Skeletal muscle tissue (tissue), 4 donors: Measurements from ENCODE around the gene GALNS. TPM values are rescaled to one million over a fixed set of nuclear protein-coding genes. Genes with fewer than 3 reads are reported as not detected.

Source experiments
- H3K27ac ChIP-seq: one replicate; pipeline ENCODE4 v1.7.0; 2013; ENCODE audit warnings: mild to moderate bottlenecking, low read depth, low read length, inconsistent platforms
- H3K27me3 ChIP-seq, 3 donors: one replicate each; pipeline ENCODE4 v1.7.0; 2013; ENCODE audit warnings: low read length in 3 of 3; ENCODE audit not compliant: control insufficient read depth in 3 of 3, insufficient read depth in 3 of 3
- H3K36me3 ChIP-seq, 3 donors: one replicate each; pipeline ENCODE4 v1.7.0; 2013; ENCODE audit warnings: low read length in 3 of 3; ENCODE audit not compliant: control insufficient read depth in 3 of 3, insufficient read depth in 3 of 3
- H3K4me1 ChIP-seq, 3 donors: one replicate each; pipeline ENCODE4 v1.7.0; 2013; ENCODE audit warnings: low read length in 3 of 3, mild to moderate bottlenecking in 3 of 3; ENCODE audit not compliant: control insufficient read depth in 3 of 3, insufficient read depth in 3 of 3
- H3K4me3 ChIP-seq, 3 donors: one replicate each; pipeline ENCODE4 v1.7.0; 2013; ENCODE audit warnings: low read length in 3 of 3
- H3K9ac ChIP-seq, 3 donors: one replicate each; pipeline ENCODE4 v1.7.0; 2013; ENCODE audit warnings: low read length in 3 of 3, mild to moderate bottlenecking in 3 of 3, moderate library complexity in 2 of 3, low read depth in 1 of 3
- H3K9me3 ChIP-seq, 3 donors: one replicate each; pipeline ENCODE4 v1.7.0; 2013; ENCODE audit warnings: low read length in 3 of 3; ENCODE audit not compliant: control insufficient read depth in 3 of 3
- total RNA-seq: library from RNA; depleted of rRNA; stranded (reverse); fragments of >200 nt; gene quantifications from one replicate; pipeline ENCODE4 v1.2.3, GENCODE V29; 2014
- donor health status: Osteomylitis.

Gene GALNS
- total RNA-seq, 1 donor from 2014 or later: 9.9 TPM

DNA sequence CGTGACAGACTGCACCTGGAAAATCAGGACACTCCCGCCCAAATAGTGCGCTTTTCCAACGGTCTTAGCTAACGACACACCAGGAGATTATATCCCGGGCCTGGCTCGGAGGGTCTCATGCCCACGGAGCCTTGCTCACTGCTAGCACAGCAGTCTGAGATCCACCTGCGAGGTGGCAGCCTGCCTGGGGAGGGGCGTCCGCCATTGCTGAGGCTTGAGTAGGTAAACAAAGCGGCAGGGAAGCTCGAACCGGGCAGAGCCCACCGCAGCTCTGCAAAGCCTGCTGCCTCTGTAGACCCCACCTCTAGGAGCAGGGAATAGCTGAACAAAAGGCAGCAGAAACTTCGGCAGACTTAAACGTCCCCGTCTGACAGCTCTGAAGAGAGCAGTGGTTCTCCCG is 5.1 kb downstream of the GALNS start:
- Histone ChIP-seq H3K4me1 (peaks cover 8 to 24% (median 10%) of the 10 kb centered on the region in 3 donors), H3K27ac (no peak overlapping the region), H3K4me3 (no peak overlapping the region), H3K9me3 (no peaks in the 10 kb centered on the region), H3K36me3 (peaks cover 0 to 5% (median 5%) of the 10 kb centered on the region in 3 donors), H3K9ac (no peak overlapping the region), H3K27me3 (no peaks in the 10 kb centered on the region)

DNA sequence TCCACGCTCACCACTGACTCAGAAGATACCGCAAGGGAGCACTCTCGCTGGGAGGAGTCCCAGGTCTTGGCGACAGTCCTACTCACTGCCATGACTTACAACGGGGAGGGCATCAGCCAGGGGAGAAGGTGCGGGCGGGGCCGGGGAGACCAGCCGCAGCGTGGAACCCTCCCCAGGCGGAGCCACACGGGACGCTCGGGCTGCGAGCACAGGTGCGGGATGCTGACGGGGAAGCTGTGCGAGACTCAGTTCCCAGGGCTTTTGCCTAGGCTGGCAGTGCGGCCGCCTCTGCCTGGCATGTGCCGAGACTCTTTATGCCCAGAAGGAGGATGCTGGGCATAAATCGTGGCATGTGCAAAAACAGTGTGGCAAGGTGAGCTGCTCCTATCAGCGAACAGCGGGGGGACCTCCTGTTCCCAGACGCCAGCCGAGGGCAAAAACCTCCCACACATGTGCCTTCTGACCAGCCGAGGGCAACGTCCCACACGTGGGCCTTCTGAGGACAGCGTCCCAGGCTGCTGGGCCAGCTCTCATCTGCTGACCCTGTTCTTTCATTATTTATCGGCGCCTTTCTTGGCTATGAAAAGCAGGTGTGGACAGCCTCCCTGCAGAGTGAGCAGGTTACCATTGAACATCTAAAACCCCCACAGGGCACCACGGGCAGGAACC is 6.1 kb downstream of the GALNS start:
- no peaks in the 10 kb centered on the region for H3K27me3 ChIP-seq
- no peaks in the 10 kb centered on the region for H3K9me3 ChIP-seq
- H3K9ac ChIP-seq: no peak overlapping the region
- H3K27ac ChIP-seq: no peak overlapping the region
- no peak overlapping the region for H3K4me3 ChIP-seq
- peaks cover 0 to 5% (median 2%) of the 10 kb centered on the region in 3 donors for H3K36me3 ChIP-seq
- peaks cover 1 to 17% (median 4%) of the 10 kb centered on the region in 3 donors for H3K4me1 ChIP-seq

DNA sequence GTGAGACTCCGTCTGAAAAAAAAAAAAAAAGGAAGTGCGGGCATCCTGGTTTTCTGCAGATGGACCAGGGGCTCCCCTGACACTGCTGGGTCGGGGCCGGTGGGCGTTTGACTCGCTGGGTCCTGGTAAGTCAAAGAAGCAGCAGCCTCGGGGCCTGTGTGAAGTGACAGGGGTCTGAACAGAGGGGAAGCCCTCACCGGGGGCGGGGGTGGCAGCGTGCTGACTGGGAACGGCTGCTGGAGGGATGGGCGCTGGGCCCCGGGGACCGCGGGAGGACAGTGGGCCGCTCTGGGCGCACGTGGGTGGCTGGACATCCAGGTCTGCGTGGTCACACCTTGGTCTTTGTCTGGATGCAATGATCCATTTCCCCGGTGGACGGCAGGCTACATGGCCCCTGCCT is 8.2 kb downstream of the GALNS start:
- Histone ChIP-seq H3K9ac (no peak overlapping the region), H3K27ac (no peak overlapping the region), H3K4me1 (peaks cover 0 to 4% (median 0%) of the 10 kb centered on the region in 3 donors), H3K27me3 (no peaks in the 10 kb centered on the region), H3K36me3 (peaks cover 0 to 5% (median 2%) of the 10 kb centered on the region in 3 donors), H3K4me3 (no peak overlapping the region), H3K9me3 (no peaks in the 10 kb centered on the region)

DNA sequence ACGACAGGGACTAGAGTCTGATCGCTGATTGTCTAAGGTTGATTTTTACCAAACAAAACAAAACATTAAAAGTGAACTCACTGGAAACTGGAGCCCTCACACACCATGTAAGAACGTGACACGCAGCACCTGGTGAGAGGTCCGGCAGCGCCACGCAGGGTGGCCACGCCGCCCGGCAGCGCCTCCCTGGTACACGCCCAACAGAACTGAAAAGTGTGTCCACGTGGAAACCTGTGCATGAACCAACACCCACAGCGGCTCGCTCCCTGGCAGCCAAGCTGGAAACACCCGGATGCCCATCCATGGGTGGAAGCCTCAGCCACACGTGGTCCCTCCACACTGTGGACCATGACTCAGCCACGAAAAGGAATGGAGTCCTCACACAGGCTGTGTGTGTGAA is 9.1 kb downstream of the GALNS start:
- Histone ChIP-seq H3K9me3 (no peaks in the 10 kb centered on the region), H3K36me3 (peaks cover 0 to 5% (median 2%) of the 10 kb centered on the region in 3 donors)

DNA sequence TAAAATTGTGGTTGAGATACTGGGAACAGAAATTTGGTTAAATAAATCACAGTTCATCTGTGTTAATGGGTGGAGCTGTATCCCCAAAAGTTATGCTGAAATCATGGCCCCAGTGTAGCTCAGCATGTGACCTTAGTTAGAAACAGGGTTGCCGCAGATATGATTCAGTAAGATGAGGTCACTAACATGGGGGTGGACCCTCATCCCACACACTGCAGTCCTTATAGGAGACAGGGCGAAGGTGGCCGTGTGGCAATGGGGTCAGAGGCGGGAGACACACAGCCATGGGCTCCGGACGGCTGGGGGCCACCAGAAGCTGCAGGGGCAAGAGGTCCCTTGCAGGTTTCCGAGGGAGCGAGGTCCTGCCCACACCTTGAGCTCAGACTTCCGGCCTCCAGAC is 10.7 kb downstream of the GALNS start:
- no peaks in the 10 kb centered on the region for H3K9me3 ChIP-seq
- H3K4me1 ChIP-seq: no peaks in the 10 kb centered on the region
- H3K36me3 ChIP-seq: peaks cover 0 to 5% (median 2%) of the 10 kb centered on the region in 3 donors
- H3K27ac ChIP-seq: no peak overlapping the region
- no peaks in the 10 kb centered on the region for H3K27me3 ChIP-seq
- no peak overlapping the region for H3K4me3 ChIP-seq
- no peak overlapping the region for H3K9ac ChIP-seq

More for the DNA sequence above, 9.1 kb downstream of the GALNS start:
- Histone ChIP-seq H3K9ac (no peak overlapping the region), H3K27ac (no peak overlapping the region), H3K27me3 (no peaks in the 10 kb centered on the region), H3K4me3 (no peak overlapping the region), H3K4me1 (no peaks in the 10 kb centered on the region)

DNA sequence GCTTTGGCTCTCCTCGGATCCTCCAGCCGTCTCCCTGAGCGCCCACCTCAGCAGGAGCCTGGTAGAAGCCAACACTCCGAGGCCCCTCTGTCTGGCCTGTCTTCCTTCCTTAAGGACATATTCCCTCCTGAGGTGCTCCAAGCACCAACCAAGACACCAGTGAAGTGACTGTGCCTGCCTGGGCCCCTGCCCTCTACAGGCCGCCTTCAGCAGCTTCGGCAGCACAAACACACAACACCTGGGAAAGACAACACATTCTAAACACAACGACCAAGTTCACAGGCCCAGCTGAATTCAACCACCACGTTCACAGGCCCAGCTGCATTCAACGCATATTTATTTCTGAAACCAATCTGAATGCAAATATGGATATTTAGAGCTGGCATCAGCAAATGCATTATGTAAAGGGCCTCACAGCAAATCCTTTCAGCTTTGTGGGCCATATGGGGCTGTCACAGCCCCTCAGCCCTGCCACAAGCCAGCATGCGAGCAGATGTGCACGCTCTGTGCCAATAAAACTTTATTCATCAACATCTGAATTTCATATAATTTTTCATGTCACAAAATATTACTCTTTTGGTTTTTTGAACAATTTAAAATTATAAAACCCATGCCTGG is 12.2 kb downstream of the GALNS start:
- no peak overlapping the region for H3K27ac ChIP-seq
- H3K4me1 ChIP-seq: no peaks in the 10 kb centered on the region
- no peak overlapping the region for H3K4me3 ChIP-seq
- no peaks in the 10 kb centered on the region for H3K27me3 ChIP-seq
- H3K9me3 ChIP-seq: no peaks in the 10 kb centered on the region
- H3K9ac ChIP-seq: no peak overlapping the region
- H3K36me3 ChIP-seq: peaks cover 9 to 12% (median 10%) of the 10 kb centered on the region in 3 donors

DNA sequence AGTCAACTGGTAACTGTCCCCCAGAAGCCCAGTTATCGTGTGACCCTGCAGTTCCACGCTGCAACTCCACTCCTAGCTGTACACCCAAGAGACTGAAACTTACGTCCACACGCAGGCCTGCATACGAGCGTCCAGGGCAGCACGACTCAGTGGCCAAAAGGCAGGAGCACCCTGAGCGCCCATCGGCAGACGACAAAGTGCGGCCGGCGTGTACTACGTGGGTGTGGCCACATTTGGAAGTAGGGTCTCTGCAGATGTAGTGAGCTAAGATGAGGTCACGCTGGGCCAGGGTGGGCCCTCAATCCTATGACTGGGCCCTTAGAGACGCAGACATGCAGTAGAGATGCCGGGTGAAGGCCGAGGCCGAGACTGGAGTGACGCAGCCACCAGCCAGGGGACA is 13.5 kb downstream of the GALNS start:
- Histone ChIP-seq H3K9me3 (no peaks in the 10 kb centered on the region), H3K4me1 (no peaks in the 10 kb centered on the region), H3K27me3 (no peaks in the 10 kb centered on the region), H3K27ac (no peak overlapping the region), H3K4me3 (no peak overlapping the region), H3K36me3 (peaks cover 14 to 17% (median 14%) of the 10 kb centered on the region in 3 donors), H3K9ac (no peak overlapping the region)

DNA sequence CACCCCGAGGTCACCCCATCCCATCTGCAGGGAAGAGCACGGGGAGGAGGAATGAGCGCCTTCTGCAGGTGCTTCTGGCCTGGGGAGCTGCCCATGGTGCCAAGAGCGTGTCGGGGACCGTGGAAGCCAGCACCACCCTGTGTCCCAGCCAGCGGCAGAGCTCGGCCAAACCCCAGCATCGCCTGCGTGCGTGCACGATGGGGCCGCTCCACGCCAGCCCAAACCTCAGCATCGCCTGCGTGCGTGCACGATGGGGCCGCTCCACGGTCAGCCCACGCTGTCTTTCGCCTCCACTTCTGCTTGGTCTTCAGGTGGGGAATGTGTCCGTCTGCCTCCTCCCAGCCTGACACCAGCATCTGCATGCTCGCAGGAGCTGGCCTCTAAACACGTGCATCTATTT is 13.9 kb downstream of the GALNS start:
- H3K36me3 ChIP-seq: peaks cover 14 to 17% (median 14%) of the 10 kb centered on the region in 3 donors
- H3K9ac ChIP-seq: no peak overlapping the region
- no peaks in the 10 kb centered on the region for H3K9me3 ChIP-seq
- H3K4me3 ChIP-seq: no peak overlapping the region
- no peak overlapping the region for H3K27ac ChIP-seq
- no peaks in the 10 kb centered on the region for H3K27me3 ChIP-seq
- no peaks in the 10 kb centered on the region for H3K4me1 ChIP-seq

- H3K27ac ChIP-seq: no peak overlapping the region
- no peaks in the 10 kb centered on the region for H3K9me3 ChIP-seq
- H3K9ac ChIP-seq: no peak overlapping the region
- peaks cover 13 to 17% (median 14%) of the 10 kb centered on the region in 3 donors for H3K36me3 ChIP-seq
- H3K27me3 ChIP-seq: no peaks in the 10 kb centered on the region
- no peak overlapping the region for H3K4me3 ChIP-seq
- H3K4me1 ChIP-seq: no peaks in the 10 kb centered on the region
Measured at GRCh38 chr16:88842308-88842756, 14.4 kb downstream of the GALNS start.

GRCh38 chr16:88841521-88842307 is 15.0 kb downstream of the GALNS start:
- no peak overlapping the region for H3K9ac ChIP-seq
- no peak overlapping the region for H3K4me3 ChIP-seq
- no peaks in the 10 kb centered on the region for H3K9me3 ChIP-seq
- no peaks in the 10 kb centered on the region for H3K4me1 ChIP-seq
- H3K27ac ChIP-seq: no peak overlapping the region
- no peaks in the 10 kb centered on the region for H3K27me3 ChIP-seq
- peaks cover 13 to 17% (median 14%) of the 10 kb centered on the region in 3 donors for H3K36me3 ChIP-seq
